Epithelial cell of proximal tubule (primary cell): ENCODE data around the gene SYTL3. TPM values are rescaled to one million over a fixed set of nuclear protein-coding genes. Genes with fewer than 3 reads are reported as not detected.
A peak's percentile ranks its signal among the peaks of the same experiment; 100 is the strongest.
"Not testable (repeated sequence)": the region's sequence is repeated elsewhere in the genome, so short reads cannot be mapped to it uniquely, and the experiment has no call there.

Source experiments
- DNase-seq: peaks from one replicate; pipeline ENCODE4 v3.0.0-alpha.2; 2011; ENCODE audit warnings: low read depth
- H3K4me3 ChIP-seq: 2 replicates; pipeline ENCODE4 v1.5.1; 2011; ENCODE audit warnings: low read depth, mild to moderate bottlenecking, low read length
- total RNA-seq: library from RNA; depleted of rRNA; stranded (reverse); fragments of >200 nt; gene quantifications from 2 replicates; pipeline ENCODE4 v1.2.3, GENCODE V29; 2015
- TF ChIP-seq, protein P1 (sequence below): conservative IDR thresholded peaks from 2 replicates; pipeline ENCODE4 v1.5.1; 2012; ENCODE audit warnings: low read depth, mild to moderate bottlenecking, low read length

Gene SYTL3
- total RNA-seq, 1 donor from 2014 or later, result 11.0 TPM

DNA sequence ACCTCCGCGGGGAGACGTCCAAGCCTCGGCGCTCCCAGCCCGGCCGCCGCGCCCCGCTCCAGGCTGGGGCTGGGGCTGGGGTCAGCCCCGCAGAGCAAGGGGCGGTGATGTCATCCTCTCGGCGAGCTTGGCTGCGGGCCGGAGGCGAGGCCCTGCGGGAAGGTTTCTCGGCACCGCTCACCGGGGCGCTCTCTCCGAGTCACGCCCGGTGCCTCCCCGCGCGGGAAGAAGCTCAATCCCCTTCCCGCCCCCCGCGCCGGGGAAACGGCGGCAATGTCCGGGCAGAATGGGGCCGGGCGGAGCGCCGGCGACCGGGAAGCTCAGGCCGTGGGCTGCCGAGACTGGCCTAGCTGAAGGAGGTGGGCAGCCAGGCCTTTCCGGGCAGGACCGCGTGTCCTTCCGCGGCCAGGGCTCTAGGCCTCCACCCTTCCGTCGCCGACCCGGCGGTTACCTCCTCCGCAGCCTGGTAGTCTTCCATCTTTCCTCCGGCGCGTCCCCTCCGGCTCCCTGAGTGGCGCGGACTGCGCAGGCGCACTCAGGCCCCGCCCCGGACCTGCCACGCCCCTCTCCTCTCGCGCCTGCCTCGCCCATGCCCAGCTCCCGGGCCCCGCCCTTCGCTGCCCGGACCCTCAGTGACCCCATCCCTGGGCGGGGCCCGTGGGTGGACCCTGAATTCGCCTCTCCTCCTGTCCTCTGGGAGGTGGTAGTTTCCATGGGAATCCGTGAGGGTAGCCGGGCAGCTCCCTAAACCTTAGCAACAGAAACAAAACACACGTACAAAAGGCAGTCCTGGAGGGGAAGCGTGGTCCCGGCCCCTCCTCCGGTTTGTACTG lies 5.4 kb upstream of the SYTL3 start, which contains the start of gene DYNLT1:
DYNLT1 (minus strand) TSS at position 513 of the 833 bp plus-strand sequence; CDS start at position 478, 35 bp downstream.
- TF ChIP-seq, protein P1, sequence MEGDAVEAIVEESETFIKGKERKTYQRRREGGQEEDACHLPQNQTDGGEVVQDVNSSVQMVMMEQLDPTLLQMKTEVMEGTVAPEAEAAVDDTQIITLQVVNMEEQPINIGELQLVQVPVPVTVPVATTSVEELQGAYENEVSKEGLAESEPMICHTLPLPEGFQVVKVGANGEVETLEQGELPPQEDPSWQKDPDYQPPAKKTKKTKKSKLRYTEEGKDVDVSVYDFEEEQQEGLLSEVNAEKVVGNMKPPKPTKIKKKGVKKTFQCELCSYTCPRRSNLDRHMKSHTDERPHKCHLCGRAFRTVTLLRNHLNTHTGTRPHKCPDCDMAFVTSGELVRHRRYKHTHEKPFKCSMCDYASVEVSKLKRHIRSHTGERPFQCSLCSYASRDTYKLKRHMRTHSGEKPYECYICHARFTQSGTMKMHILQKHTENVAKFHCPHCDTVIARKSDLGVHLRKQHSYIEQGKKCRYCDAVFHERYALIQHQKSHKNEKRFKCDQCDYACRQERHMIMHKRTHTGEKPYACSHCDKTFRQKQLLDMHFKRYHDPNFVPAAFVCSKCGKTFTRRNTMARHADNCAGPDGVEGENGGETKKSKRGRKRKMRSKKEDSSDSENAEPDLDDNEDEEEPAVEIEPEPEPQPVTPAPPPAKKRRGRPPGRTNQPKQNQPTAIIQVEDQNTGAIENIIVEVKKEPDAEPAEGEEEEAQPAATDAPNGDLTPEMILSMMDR, result no peak
- H3K4me3 ChIP-seq, result peak within 1 kb of the TSS; percentile 95
- no peak for DNase-seq

DNA sequence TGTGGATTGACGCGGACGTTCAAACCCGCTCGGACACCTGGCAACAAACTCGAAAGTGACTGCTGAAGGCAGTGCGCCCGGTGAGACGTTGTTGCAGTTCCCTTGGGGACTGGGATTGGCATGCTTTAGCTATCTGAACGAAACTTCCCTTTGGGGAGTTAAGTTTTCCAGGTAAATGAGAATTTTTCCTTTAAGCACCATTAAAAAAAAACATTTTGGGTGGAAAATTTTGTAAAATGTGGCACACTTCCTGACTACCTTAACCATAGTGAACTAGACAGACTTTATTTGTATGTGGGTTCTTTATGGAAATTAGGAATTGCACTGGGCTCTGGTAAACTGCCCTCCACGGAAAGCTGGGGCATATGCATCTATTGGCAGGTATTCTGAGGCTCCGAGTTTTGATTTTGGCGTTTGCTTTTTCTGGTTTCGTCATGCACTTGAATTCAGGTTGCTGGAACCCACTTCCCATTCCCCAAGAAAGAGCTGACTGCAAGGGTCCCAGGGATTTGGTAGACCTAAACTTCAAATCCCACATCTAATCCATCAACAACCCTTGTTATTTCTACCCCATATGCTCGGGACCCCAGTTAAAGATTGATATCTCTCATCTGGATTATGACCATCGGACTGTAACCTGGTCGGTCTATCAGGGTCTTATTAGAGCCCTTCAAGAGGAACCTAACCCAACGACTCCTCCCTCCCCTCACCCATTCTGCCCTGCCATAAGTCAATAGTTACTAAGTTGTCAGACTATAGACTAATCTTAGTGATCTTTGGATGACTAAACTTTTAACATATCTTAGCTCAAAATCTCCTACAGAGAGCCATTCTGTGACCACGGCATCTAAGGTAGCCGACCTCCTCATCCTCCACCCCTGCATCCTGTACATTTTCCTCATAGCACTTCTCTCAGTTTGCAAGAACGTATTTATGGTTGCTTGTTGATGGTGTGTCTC lies 4.5 kb upstream of the SYTL3 start:
- TF ChIP-seq, protein P1, result no peak
- peak overlapping the region; percentile 95 for H3K4me3 ChIP-seq
- no peak for DNase-seq

DNA sequence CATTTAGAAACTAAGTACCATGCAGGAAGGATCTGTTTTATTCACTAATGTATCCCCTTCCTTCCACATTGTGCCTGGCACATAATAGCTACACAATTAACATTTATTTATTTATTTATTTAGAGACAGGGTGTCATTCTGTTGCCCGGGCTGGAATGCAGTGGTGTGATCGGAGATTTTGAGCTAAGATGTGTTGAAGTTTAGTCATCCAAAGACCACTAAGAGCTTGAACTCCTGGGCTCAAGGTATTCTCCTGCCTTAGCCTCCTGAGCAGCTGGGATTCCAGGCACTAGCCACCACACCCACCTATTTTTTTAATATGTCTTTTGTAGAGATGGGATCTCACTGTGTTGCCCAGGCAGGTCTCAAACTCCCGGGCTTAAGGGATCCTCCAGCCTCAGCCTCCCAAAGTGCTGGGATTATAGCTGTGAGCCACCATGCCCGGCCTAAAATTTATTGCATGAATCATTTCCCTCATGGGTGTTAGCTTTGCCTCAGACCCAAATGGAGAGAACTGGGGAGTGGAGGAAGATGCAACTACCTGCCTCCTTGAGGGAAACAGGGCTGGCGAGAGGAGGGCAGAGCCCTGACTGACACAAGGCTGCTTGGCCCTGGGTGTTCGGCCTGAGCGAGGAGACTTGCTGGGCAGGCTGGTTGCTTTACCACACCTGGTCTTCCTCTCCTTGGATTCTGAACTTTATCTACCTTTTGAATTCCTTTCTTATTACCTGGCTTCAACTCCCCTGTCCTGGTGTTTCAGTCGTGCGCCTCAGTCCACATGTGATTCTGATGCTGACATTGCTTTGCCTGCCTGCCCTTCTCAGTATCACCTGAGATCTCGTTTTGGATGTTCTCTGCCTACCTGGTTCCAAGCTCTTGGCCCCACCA lies 3.6 kb upstream of the SYTL3 start:
- TF ChIP-seq, protein P1, result no peak
- no peak for DNase-seq
- H3K4me3 ChIP-seq, result no peak overlapping the region

DNA sequence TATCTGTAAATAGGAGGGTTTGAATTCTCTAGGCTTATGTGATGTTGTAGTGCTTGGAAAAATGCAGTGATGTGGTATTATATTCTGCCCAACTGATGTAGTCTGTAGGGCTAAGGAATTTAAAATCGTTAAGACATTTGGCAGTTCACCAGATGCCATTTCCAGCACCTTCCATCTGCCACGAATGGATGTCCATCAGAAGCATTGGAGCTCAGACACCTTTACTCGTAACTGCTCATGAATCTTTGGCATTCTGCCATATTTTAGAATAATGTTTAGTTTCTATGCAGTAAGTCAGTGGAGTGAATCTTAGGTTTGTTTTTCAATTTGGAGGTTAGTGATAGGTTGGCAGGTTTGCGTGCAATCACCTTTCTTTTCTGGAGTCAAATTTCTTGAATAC lies 2.4 kb upstream of the SYTL3 start:
- H3K4me3 ChIP-seq, result no peak overlapping the region
- no peak for DNase-seq
- TF ChIP-seq, protein P1, result no peak

DNA sequence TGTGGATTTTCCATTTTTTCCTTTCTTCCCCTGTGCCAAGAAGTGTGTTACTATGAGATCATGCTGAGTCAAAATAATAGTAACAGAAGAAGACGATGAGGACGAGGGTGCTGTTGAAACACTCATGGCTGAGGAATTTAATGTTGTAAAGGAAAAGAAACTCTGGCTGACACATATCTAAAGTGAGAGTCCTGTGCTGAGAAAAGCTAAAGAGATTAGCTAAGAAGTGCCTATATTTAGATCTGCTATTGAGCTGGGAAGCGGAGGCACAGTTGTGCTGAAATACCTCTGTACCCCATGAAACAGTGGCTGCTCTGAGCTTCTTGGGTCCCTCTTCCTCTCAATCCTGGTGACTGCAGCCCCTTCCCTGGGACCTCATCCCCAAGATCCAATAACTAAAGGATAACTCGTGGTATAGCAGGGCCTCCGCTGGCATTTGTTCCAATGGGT lies 1.1 kb upstream of the SYTL3 start:
- peak; percentile 80 for DNase-seq
- H3K4me3 ChIP-seq, result no peak overlapping the region
- TF ChIP-seq, protein P1, result no peak

DNA sequence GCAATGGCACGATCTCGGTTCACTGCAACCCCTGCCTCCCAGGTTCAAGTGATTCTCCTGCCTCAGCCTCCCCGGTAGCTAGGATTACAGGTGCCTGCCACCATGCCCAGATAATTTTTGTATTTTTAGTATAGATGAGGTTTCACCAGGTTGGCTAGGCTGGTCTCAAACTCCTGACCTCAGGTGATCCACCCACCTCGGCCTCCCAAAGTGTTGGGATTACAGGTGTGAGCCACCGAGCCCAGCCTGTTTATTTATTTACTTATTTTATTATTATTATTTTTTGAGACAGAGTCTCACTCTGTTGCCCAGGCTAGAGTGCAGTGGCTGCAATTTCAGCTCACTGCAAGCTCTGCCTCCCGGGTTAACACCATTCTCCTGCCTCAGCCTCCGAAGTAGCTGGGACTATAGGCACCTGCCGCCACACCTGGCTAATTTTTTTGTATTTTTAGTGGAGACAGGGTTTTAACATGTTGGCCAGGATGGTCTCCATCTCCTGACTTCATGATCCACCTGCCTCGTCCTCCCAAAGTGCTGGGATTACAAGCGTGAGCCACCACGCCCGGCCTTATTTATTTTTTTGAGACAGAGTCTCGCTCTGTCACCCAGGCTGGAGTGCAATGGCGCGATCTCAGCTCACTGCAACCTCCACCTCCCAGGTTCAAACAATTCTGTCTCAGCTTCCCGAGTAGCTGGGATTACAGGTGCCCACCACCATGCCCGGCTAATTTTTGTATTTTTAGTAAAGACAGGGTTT lies 2.3 kb downstream of the SYTL3 start:
- H3K4me3 ChIP-seq, DNase-seq: not testable (repeated sequence)
